WTC11 (cell line): ENCODE measurements around the gene PFDN1. TPM values are rescaled to one million over a fixed set of nuclear protein-coding genes. Genes with fewer than 3 reads are reported as not detected.

Experiments used
- ATAC-seq: fragments of 200-7000 bp; cut with Tn5 transposase; 2 replicates; pipeline ENCODE4 v1.10.0; 2021; ENCODE audit warnings: mild to moderate bottlenecking, moderate library complexity
- CTCF ChIA-PET: fragments of 300-600 bp; sonication (Branson Sonifier 250); formaldehyde crosslinking; loops from one replicate; lab custom pipeline; 2021; ENCODE audit warnings: antibody characterized with exemption; lab: Charles Lee
- POLR2A ChIA-PET: fragments of 350-600 bp; sonication (Branson Sonifier 250); formaldehyde crosslinking; loops from one replicate; lab custom pipeline; 2021; ENCODE audit warnings: antibody characterized with exemption; lab: Charles Lee
- DNase-seq: peaks from one replicate; pipeline ENCODE4 v3.0.0; 2021; ENCODE audit warnings: low spot score
- H3K27ac Mint-ChIP-seq: 2 replicates; pipeline ENCODE4 v1.8.0; 2021; ENCODE audit warnings: mixed read lengths
- H3K27me3 Mint-ChIP-seq: 2 replicates; pipeline ENCODE4 v1.8.0; 2021; ENCODE audit warnings: low read depth, mild to moderate bottlenecking, moderate library complexity, mixed read lengths
- H3K36me3 Mint-ChIP-seq: 2 replicates; pipeline ENCODE4 v1.8.0; 2021; ENCODE audit warnings: mixed read lengths
- H3K4me1 Mint-ChIP-seq: 2 replicates; pipeline ENCODE4 v1.8.0; 2022; ENCODE audit warnings: mixed read lengths
- H3K4me3 Mint-ChIP-seq: 2 replicates; pipeline ENCODE4 v1.8.0; 2021; ENCODE audit warnings: mild to moderate bottlenecking, moderate library complexity, mixed read lengths
- H3K9me3 Mint-ChIP-seq: 2 replicates; pipeline ENCODE4 v1.8.0; 2021; ENCODE audit warnings: mixed read lengths
- ARID4B ChIP-seq: sonication (generic); formaldehyde crosslinking; IDR thresholded peaks from 2 replicates; pipeline ENCODE4 v1.8.0; 2023; ENCODE audit warnings: missing genetic modification reagents, mild to moderate bottlenecking, borderline replicate concordance
- CREM ChIP-seq: sonication (generic); formaldehyde crosslinking; IDR thresholded peaks from 2 replicates; pipeline ENCODE4 v1.8.1; 2022; ENCODE audit warnings: mild to moderate bottlenecking, missing genetic modification reagents, moderate library complexity
- FOXP1 ChIP-seq: sonication (generic); formaldehyde crosslinking; IDR thresholded peaks from 2 replicates; pipeline ENCODE4 v1.8.0; 2022; ENCODE audit warnings: missing genetic modification reagents, mild to moderate bottlenecking, moderate library complexity, borderline replicate concordance
- GABPB1 ChIP-seq: sonication (generic); formaldehyde crosslinking; IDR thresholded peaks from 2 replicates; pipeline ENCODE4 v1.8.1; 2023; ENCODE audit warnings: mild to moderate bottlenecking, missing genetic modification reagents
- NFATC4 ChIP-seq: fragments of 250-450 bp; sonication (Bioruptor Pico); IDR thresholded peaks from 2 replicates; pipeline ENCODE4 v1.9.0; 2021; ENCODE audit warnings: mild to moderate bottlenecking
- NFE2L1 ChIP-seq: sonication (generic); formaldehyde crosslinking; IDR thresholded peaks from 2 replicates; pipeline ENCODE4 v1.8.1; 2023; ENCODE audit warnings: missing genetic modification reagents
- NR1H2 ChIP-seq: sonication (generic); formaldehyde crosslinking; IDR thresholded peaks from 2 replicates; pipeline ENCODE4 v1.9.0; 2021; ENCODE audit warnings: mild to moderate bottlenecking, moderate library complexity, missing genetic modification reagents
- STAT6 ChIP-seq: sonication (generic); formaldehyde crosslinking; conservative IDR thresholded peaks from 2 replicates; pipeline ENCODE4 v1.8.1; 2023; ENCODE audit warnings: mild to moderate bottlenecking, low read depth, missing genetic modification reagents, moderate library complexity
- TEAD1 ChIP-seq: sonication (generic); formaldehyde crosslinking; IDR thresholded peaks from 2 replicates; pipeline ENCODE4 v1.8.0; 2022; ENCODE audit warnings: mild to moderate bottlenecking, missing genetic modification reagents
- ZNF219 ChIP-seq: sonication (generic); formaldehyde crosslinking; IDR thresholded peaks from 2 replicates; pipeline ENCODE4 v1.8.0; 2023; ENCODE audit warnings: missing genetic modification reagents, mild to moderate bottlenecking, borderline replicate concordance
- ZNF396 ChIP-seq: fragments of 250-450 bp; sonication (Bioruptor Pico); IDR thresholded peaks from 2 replicates; pipeline ENCODE4 v1.8.0; 2021; ENCODE audit warnings: mild to moderate bottlenecking, moderate library complexity, borderline replicate concordance
- total RNA-seq: library from RNA; stranded (reverse); gene quantifications from 3 replicates; pipeline ENCODE4 v1.2.3, GENCODE V29; 2021
- TF ChIP-seq, protein P1 (sequence below): sonication (generic); formaldehyde crosslinking; IDR thresholded peaks from 2 replicates; pipeline ENCODE4 v1.8.0; 2022; ENCODE audit warnings: mild to moderate bottlenecking, missing genetic modification reagents
- TF ChIP-seq, protein P2 (sequence below): sonication (generic); formaldehyde crosslinking; IDR thresholded peaks from 2 replicates; pipeline ENCODE4 v1.8.1; 2022; ENCODE audit warnings: mild to moderate bottlenecking, missing genetic modification reagents, moderate library complexity, borderline replicate concordance
- TF ChIP-seq, protein P3 (sequence below): sonication (generic); formaldehyde crosslinking; IDR thresholded peaks from 2 replicates; pipeline ENCODE4 v1.8.0; 2023; ENCODE audit warnings: mild to moderate bottlenecking, missing genetic modification reagents

PFDN1 gene
- total RNA-seq, 1 experiment from 2014 or later: 44.1 TPM

DNA sequence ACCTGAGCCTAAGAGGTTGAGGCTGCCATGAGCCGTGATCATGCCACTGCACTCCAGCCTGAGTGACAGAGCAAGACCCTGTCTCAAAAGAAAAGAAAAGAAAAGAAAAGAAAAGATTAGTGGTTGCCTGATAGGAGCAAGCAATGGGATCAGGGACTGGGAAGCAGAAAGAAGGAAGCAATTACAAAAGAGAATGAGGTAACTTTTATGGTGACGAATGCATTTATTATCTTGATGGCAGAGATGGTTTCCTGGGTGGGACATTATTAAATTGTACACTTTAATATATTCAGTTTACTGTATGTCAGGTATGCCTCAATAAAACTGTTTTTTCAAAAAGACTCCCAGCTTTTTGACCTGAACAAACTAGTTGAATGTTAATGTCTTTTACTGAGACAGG is 7.5 kb upstream of the PFDN1 start:
- no peak for ATAC-seq
- Mint-ChIP-seq H3K9me3 (no peaks in the 10 kb centered on the region), H3K27me3 (peaks cover 6% of the 10 kb centered on the region; the same call in 1 of the 2 replicates)
- no peak for TF ChIP-seq NR1H2
- TF ChIP-seq ZNF396 (CRISPR knock-in tag): no peak
- TF ChIP-seq, protein P1, sequence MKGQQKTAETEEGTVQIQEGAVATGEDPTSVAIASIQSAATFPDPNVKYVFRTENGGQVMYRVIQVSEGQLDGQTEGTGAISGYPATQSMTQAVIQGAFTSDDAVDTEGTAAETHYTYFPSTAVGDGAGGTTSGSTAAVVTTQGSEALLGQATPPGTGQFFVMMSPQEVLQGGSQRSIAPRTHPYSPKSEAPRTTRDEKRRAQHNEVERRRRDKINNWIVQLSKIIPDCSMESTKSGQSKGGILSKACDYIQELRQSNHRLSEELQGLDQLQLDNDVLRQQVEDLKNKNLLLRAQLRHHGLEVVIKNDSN: no peak
- TF ChIP-seq GABPB1 (CRISPR knock-in tag): no peak
- TF ChIP-seq ZNF219: no peak
- TF ChIP-seq, all 79 proteins: peak for 0
- Mint-ChIP-seq H3K4me1 (peaks cover 14% of the 10 kb centered on the region), H3K36me3 (no peaks in the 10 kb centered on the region), H3K4me3 (no peak overlapping the region), H3K27ac (no peak overlapping the region)
- ChIA-PET POLR2A (no interaction called here), CTCF (interaction anchor here (1.4 to 2.6 kb wide), 2 partner anchors 36 to 42 kb away, joined by 6 to 23 read pairs; partner anchors contain the start of gene HBEGF)
- no peak for DNase-seq

GRCh38 chr5:140309706-140310249 is 6.9 kb upstream of the PFDN1 start:
- TF ChIP-seq NFE2L1 (CRISPR knock-in tag) (no peak), FOXP1 (CRISPR knock-in tag) (no peak), NFATC4 (CRISPR knock-in tag) (no peak), ARID4B (CRISPR knock-in tag) (no peak), STAT6 (CRISPR knock-in tag) (no peak), TEAD1 (CRISPR knock-in tag) (no peak), CREM (no peak)
- TF ChIP-seq, protein P2, sequence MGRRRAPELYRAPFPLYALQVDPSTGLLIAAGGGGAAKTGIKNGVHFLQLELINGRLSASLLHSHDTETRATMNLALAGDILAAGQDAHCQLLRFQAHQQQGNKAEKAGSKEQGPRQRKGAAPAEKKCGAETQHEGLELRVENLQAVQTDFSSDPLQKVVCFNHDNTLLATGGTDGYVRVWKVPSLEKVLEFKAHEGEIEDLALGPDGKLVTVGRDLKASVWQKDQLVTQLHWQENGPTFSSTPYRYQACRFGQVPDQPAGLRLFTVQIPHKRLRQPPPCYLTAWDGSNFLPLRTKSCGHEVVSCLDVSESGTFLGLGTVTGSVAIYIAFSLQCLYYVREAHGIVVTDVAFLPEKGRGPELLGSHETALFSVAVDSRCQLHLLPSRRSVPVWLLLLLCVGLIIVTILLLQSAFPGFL (CRISPR knock-in tag): no peak
- TF ChIP-seq, protein P3, sequence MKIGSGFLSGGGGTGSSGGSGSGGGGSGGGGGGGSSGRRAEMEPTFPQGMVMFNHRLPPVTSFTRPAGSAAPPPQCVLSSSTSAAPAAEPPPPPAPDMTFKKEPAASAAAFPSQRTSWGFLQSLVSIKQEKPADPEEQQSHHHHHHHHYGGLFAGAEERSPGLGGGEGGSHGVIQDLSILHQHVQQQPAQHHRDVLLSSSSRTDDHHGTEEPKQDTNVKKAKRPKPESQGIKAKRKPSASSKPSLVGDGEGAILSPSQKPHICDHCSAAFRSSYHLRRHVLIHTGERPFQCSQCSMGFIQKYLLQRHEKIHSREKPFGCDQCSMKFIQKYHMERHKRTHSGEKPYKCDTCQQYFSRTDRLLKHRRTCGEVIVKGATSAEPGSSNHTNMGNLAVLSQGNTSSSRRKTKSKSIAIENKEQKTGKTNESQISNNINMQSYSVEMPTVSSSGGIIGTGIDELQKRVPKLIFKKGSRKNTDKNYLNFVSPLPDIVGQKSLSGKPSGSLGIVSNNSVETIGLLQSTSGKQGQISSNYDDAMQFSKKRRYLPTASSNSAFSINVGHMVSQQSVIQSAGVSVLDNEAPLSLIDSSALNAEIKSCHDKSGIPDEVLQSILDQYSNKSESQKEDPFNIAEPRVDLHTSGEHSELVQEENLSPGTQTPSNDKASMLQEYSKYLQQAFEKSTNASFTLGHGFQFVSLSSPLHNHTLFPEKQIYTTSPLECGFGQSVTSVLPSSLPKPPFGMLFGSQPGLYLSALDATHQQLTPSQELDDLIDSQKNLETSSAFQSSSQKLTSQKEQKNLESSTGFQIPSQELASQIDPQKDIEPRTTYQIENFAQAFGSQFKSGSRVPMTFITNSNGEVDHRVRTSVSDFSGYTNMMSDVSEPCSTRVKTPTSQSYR (CRISPR knock-in tag): no peak
- CTCF ChIA-PET: interaction anchor here (1.1 kb wide), 1 partner anchor 65 kb away, joined by 5 read pairs; no protein-coding TSS in a partner anchor
- Mint-ChIP-seq H3K36me3 (no peaks in the 10 kb centered on the region), H3K27ac (no peak overlapping the region), H3K27me3 (peaks cover 6% of the 10 kb centered on the region; the same call in 1 of the 2 replicates), H3K9me3 (no peaks in the 10 kb centered on the region), H3K4me3 (no peak overlapping the region), H3K4me1 (peaks cover 14% of the 10 kb centered on the region)
- POLR2A ChIA-PET: no interaction called here
- ATAC-seq: no peak
- DNase-seq: no peak
